Measurements from ENCODE around the gene PPFIA1.

PPFIA1 gene

DNA sequence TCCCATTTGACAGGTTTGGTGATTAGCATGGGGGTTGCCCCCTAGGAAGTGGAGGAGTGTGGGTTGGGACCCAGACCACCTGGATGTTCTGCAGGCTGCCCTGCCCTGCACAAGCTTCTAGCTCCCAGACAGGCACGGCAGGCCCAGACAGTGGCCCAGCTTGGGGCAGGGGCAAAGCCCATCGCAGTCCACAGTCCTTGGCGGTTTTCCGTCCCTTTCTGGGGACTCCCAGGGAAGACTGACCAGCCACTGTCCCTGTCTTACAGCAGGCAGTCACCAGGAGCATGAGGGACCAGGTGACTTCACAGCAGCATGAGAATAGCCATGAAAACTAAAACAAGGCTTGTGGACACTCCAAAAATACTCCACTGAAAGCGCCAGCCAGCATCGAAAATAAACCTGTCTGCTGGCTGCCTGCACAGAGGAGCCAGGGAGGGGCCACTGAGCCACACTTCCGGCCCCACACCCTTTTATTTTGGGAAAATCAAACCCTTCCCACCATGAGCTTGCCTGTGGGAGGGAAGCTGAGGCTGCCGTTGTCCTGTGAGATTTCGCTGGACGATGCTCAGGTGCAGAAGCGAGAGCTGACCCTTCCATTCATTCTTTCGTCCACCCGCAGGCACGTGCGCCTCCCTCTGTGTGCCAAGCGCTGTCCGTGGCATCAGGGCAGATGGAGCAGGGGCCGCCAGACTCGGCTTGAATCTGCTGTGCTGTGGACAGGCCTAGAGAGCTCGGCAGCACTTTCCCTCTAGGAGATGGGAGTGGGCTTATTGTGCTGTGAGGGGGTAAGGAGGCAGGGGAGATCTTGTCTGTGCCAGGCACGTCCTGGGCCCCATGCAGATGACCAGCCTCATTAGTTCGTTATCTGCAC is 39.4 kb upstream of the PPFIA1 start:
- no peak overlapping the region for H3K4me3 ChIP-seq (ENCODE audit: low read depth, low read length)
- TF ChIP-seq CTCF (IDR thresholded peaks at IDR 0.05; ENCODE audit: low read depth, low read length) = no peak

- TF ChIP-seq CTCF (IDR thresholded peaks at IDR 0.05; ENCODE audit: low read depth, low read length) = no peak
- H3K4me3 ChIP-seq (ENCODE audit: low read depth, low read length) = no peak overlapping the region
Measured at GRCh38 chr11:70233034-70233433, 37.5 kb upstream of the PPFIA1 start.

GRCh38 chr11:70233511-70233934 is 37.0 kb upstream of the PPFIA1 start:
- no peak for TF ChIP-seq CTCF (IDR thresholded peaks at IDR 0.05; ENCODE audit: low read depth, low read length)
- H3K4me3 ChIP-seq (ENCODE audit: low read depth, low read length) = no peak overlapping the region

- H3K4me3 ChIP-seq (ENCODE audit: low read depth, low read length) = no peak overlapping the region
- no peak for TF ChIP-seq CTCF (IDR thresholded peaks at IDR 0.05; ENCODE audit: low read depth, low read length)
Measured at GRCh38 chr11:70233962-70234361, 36.5 kb upstream of the PPFIA1 start.

GRCh38 chr11:70240337-70240736 is 30.2 kb upstream of the PPFIA1 start:
- no peak for TF ChIP-seq CTCF (IDR thresholded peaks at IDR 0.05; ENCODE audit: low read depth, low read length)
- no peak overlapping the region for H3K4me3 ChIP-seq (ENCODE audit: low read depth, low read length)

DNA sequence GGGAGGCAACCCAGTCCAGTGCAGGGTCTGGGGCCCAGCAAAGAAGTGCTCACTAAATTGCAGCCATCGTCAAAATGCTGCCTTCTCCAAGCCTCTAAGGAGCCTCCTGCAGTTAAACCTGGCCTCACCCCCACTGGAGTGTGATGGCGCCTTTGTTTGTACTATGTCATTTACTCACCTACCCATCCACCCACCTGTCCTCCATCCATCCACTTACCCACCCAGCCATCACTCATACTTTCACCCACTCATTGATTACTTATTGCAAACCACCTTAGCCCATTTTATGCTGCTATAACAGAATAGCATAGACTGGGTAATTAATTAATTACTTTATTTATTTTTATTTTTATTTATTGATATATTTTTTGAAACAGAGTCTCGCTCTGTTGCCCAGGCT is 28.8 kb upstream of the PPFIA1 start:
- no peak overlapping the region for H3K4me3 ChIP-seq (ENCODE audit: low read depth, low read length)
- no peak for TF ChIP-seq CTCF (IDR thresholded peaks at IDR 0.05; ENCODE audit: low read depth, low read length)

GRCh38 chr11:70242885-70243284 is 27.6 kb upstream of the PPFIA1 start:
- no peak overlapping the region for H3K4me3 ChIP-seq (ENCODE audit: low read depth, low read length)
- TF ChIP-seq CTCF (IDR thresholded peaks at IDR 0.05; ENCODE audit: low read depth, low read length) = no peak

Measured in WI38 (cell line).